Measurements from ENCODE around the gene UPF1.

The UPF1 gene

GRCh38 chr19:18895824-18896341 is 64.1 kb downstream of the UPF1 start, which contains the start of gene CERS1:
TSS of gene CERS1 (minus strand) at chr19:18896158. CDS start at chr19:18896072, 86 bp downstream.
- TF ChIP-seq ZC3H10 (CRISPR knock-in tag; IDR thresholded peaks at IDR 0.05) (no peak), RARB (CRISPR knock-in tag; IDR thresholded peaks at IDR 0.05) (no peak), TCF4 (CRISPR knock-in tag; IDR thresholded peaks at IDR 0.05; ENCODE audit: borderline replicate concordance) (no peak), PPARA (CRISPR knock-in tag; IDR thresholded peaks at IDR 0.05; ENCODE audit: borderline replicate concordance) (no peak), ZNF565 (CRISPR knock-in tag; conservative IDR thresholded peaks at IDR 0.05; ENCODE audit: low read depth) (no peak), BACH2 (CRISPR knock-in tag; IDR thresholded peaks at IDR 0.05; ENCODE audit: borderline replicate concordance) (no peak)
- peak; percentile 9; the same call in 2 of the 3 replicates for ATAC-seq

GRCh38 chr19:18896421-18896841 is 64.7 kb downstream of the UPF1 start:
- no peak for ATAC-seq
- TF ChIP-seq CSRNP3 (CRISPR knock-in tag; IDR thresholded peaks at IDR 0.05) (no peak), BACH2 (CRISPR knock-in tag; IDR thresholded peaks at IDR 0.05; ENCODE audit: borderline replicate concordance) (no peak), ZNF565 (CRISPR knock-in tag; conservative IDR thresholded peaks at IDR 0.05; ENCODE audit: low read depth) (no peak), RARB (CRISPR knock-in tag; IDR thresholded peaks at IDR 0.05) (no peak), TCF4 (CRISPR knock-in tag; IDR thresholded peaks at IDR 0.05; ENCODE audit: borderline replicate concordance) (no peak), ESRRG (CRISPR knock-in tag; IDR thresholded peaks at IDR 0.05) (no peak), ZC3H10 (CRISPR knock-in tag; IDR thresholded peaks at IDR 0.05) (no peak), SNAI2 (CRISPR knock-in tag; IDR thresholded peaks at IDR 0.05) (no peak), GLIS3 (CRISPR knock-in tag; IDR thresholded peaks at IDR 0.05) (no peak)
- TF ChIP-seq, protein P1, sequence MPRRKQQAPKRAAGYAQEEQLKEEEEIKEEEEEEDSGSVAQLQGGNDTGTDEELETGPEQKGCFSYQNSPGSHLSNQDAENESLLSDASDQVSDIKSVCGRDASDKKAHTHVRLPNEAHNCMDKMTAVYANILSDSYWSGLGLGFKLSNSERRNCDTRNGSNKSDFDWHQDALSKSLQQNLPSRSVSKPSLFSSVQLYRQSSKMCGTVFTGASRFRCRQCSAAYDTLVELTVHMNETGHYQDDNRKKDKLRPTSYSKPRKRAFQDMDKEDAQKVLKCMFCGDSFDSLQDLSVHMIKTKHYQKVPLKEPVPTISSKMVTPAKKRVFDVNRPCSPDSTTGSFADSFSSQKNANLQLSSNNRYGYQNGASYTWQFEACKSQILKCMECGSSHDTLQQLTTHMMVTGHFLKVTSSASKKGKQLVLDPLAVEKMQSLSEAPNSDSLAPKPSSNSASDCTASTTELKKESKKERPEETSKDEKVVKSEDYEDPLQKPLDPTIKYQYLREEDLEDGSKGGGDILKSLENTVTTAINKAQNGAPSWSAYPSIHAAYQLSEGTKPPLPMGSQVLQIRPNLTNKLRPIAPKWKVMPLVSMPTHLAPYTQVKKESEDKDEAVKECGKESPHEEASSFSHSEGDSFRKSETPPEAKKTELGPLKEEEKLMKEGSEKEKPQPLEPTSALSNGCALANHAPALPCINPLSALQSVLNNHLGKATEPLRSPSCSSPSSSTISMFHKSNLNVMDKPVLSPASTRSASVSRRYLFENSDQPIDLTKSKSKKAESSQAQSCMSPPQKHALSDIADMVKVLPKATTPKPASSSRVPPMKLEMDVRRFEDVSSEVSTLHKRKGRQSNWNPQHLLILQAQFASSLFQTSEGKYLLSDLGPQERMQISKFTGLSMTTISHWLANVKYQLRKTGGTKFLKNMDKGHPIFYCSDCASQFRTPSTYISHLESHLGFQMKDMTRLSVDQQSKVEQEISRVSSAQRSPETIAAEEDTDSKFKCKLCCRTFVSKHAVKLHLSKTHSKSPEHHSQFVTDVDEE (CRISPR knock-in tag; IDR thresholded peaks at IDR 0.05), result no peak

GRCh38 chr19:18897094-18898029 is 65.6 kb downstream of the UPF1 start:
- no peak for TF ChIP-seq BACH2 (CRISPR knock-in tag; IDR thresholded peaks at IDR 0.05; ENCODE audit: borderline replicate concordance)
- TF ChIP-seq, protein P1 (CRISPR knock-in tag; IDR thresholded peaks at IDR 0.05), result no peak
- TF ChIP-seq GLIS3 (CRISPR knock-in tag; IDR thresholded peaks at IDR 0.05), result no peak
- no peak for TF ChIP-seq CSDC2 (CRISPR knock-in tag; IDR thresholded peaks at IDR 0.05)
- TF ChIP-seq ZNF70 (CRISPR knock-in tag; IDR thresholded peaks at IDR 0.05), result no peak
- TF ChIP-seq OSR1 (CRISPR knock-in tag; IDR thresholded peaks at IDR 0.05), result no peak
- TF ChIP-seq ISL1 (CRISPR knock-in tag; IDR thresholded peaks at IDR 0.05), result no peak
- TF ChIP-seq TOX (CRISPR knock-in tag; IDR thresholded peaks at IDR 0.05; ENCODE audit: borderline replicate concordance), result no peak
- TF ChIP-seq ESRRG (CRISPR knock-in tag; IDR thresholded peaks at IDR 0.05), result no peak
- TF ChIP-seq POU6F1 (CRISPR knock-in tag; IDR thresholded peaks at IDR 0.05; ENCODE audit: borderline replicate concordance, low read depth), result no peak
- TF ChIP-seq PPARA (CRISPR knock-in tag; IDR thresholded peaks at IDR 0.05; ENCODE audit: borderline replicate concordance), result no peak
- no peak for TF ChIP-seq ZFP3 (CRISPR knock-in tag; IDR thresholded peaks at IDR 0.05)
- no peak for TF ChIP-seq ZNF8 (CRISPR knock-in tag; IDR thresholded peaks at IDR 0.05)
- TF ChIP-seq RARB (CRISPR knock-in tag; IDR thresholded peaks at IDR 0.05), result no peak
- TF ChIP-seq ZFP30 (CRISPR knock-in tag; IDR thresholded peaks at IDR 0.05), result no peak
- TF ChIP-seq PATZ1 (CRISPR knock-in tag; IDR thresholded peaks at IDR 0.05; ENCODE audit: borderline replicate concordance), result no peak
- TF ChIP-seq SNAI2 (CRISPR knock-in tag; IDR thresholded peaks at IDR 0.05), result no peak
- ATAC-seq, result no peak

Measured in SK-N-SH treated with all-trans-retinoic acid at 6 μM for 48 hours (cell line).